ENCODE results near the gene SEMA3D. TPM values are rescaled to one million over a fixed set of nuclear protein-coding genes. Genes with fewer than 3 reads are reported as not detected.

Gene SEMA3D
- total RNA-seq, 1 donor from 2014 or later: 0.25 TPM

- ATAC-seq (peak; percentile 88), DNase-seq (ENCODE audit: low spot score) (peak; percentile 62)
These were observed 145.1 kb downstream of the SEMA3D start for GRCh38 chr7:85041605-85042216.

- ATAC-seq (no peak), DNase-seq (ENCODE audit: low spot score) (no peak)
These were observed 147.5 kb downstream of the SEMA3D start for GRCh38 chr7:85039196-85039923.

GRCh38 chr7:85038466-85038865 is 148.4 kb downstream of the SEMA3D start:
- ATAC-seq (no peak), DNase-seq (ENCODE audit: low spot score) (no peak)

- ATAC-seq (no peak), DNase-seq (ENCODE audit: low spot score) (no peak)
These were observed 153.6 kb downstream of the SEMA3D start for GRCh38 chr7:85033263-85033662.

GRCh38 chr7:85031475-85031874 is 155.4 kb downstream of the SEMA3D start:
- DNase-seq (ENCODE audit: low spot score) (no peak), ATAC-seq (no peak)

GRCh38 chr7:85030893-85031292 is 156.0 kb downstream of the SEMA3D start:
- ATAC-seq: peak; percentile 42
- no peak for DNase-seq (ENCODE audit: low spot score)

- DNase-seq (ENCODE audit: low spot score): peak; percentile 63
- peak; percentile 91 for ATAC-seq
These were observed 161.5 kb downstream of the SEMA3D start for GRCh38 chr7:85025312-85025756.

GRCh38 chr7:85023916-85024315 is 162.9 kb downstream of the SEMA3D start:
- DNase-seq (ENCODE audit: low spot score) (no peak), ATAC-seq (no peak)

GRCh38 chr7:85023066-85023712 is 163.7 kb downstream of the SEMA3D start:
- DNase-seq (ENCODE audit: low spot score) (no peak), ATAC-seq (peak; percentile 63)

- no peak for ATAC-seq
- no peak for DNase-seq (ENCODE audit: low spot score)
These were observed 164.7 kb downstream of the SEMA3D start for GRCh38 chr7:85022064-85022697.

GRCh38 chr7:85021101-85021704 is 165.7 kb downstream of the SEMA3D start:
- ATAC-seq: peak; percentile 56
- DNase-seq (ENCODE audit: low spot score): no peak

- DNase-seq (ENCODE audit: low spot score): no peak
- ATAC-seq: no peak
These were observed 167.1 kb downstream of the SEMA3D start for GRCh38 chr7:85019778-85020177.

- no peak for ATAC-seq
- no peak for DNase-seq (ENCODE audit: low spot score)
These were observed 167.7 kb downstream of the SEMA3D start for GRCh38 chr7:85019176-85019575.

- ATAC-seq (no peak), DNase-seq (ENCODE audit: low spot score) (no peak)
These were observed 168.4 kb downstream of the SEMA3D start for GRCh38 chr7:85018498-85018897.

GRCh38 chr7:85016286-85016685 is 170.6 kb downstream of the SEMA3D start:
- ATAC-seq (no peak), DNase-seq (ENCODE audit: low spot score) (no peak)

- ATAC-seq (no peak), DNase-seq (ENCODE audit: low spot score) (no peak)
These were observed 171.8 kb downstream of the SEMA3D start for GRCh38 chr7:85014936-85015660.

- ATAC-seq (no peak), DNase-seq (ENCODE audit: low spot score) (no peak)
These were observed 175.7 kb downstream of the SEMA3D start for GRCh38 chr7:85011127-85011526.

- ATAC-seq (no peak), DNase-seq (ENCODE audit: low spot score) (no peak)
These were observed 176.6 kb downstream of the SEMA3D start for GRCh38 chr7:85010306-85010705.

- no peak for DNase-seq (ENCODE audit: low spot score)
- ATAC-seq: no peak
These were observed 180.1 kb downstream of the SEMA3D start for GRCh38 chr7:85006754-85007153.

GRCh38 chr7:85004402-85004801 is 182.5 kb downstream of the SEMA3D start:
- ATAC-seq: no peak

More at GRCh38 chr7:85004402-85004801, 182.5 kb downstream of the SEMA3D start:
- DNase-seq (ENCODE audit: low spot score): no peak

All from left lobe of liver (tissue), 2 donors.